HepG2 (cell line): ENCODE measurements around the gene FOXD2. TPM values are rescaled to one million over a fixed set of nuclear protein-coding genes. Genes with fewer than 3 reads are reported as not detected.

Experiments used
- AKNA ChIP-seq: sonication (generic); formaldehyde crosslinking; IDR thresholded peaks from 2 replicates; pipeline ENCODE4 v1.4.0; 2020; ENCODE audit warnings: missing genetic modification reagents, borderline replicate concordance
- ATM ChIP-seq: fragments of 450-650 bp; IDR thresholded peaks from 2 replicates; pipeline ENCODE4 v1.7.1; 2017; ENCODE audit warnings: mild to moderate bottlenecking, borderline replicate concordance
- CAMTA2 ChIP-seq: sonication (generic); formaldehyde crosslinking; IDR thresholded peaks from 2 replicates; pipeline ENCODE4 v1.4.0; 2020; ENCODE audit warnings: mild to moderate bottlenecking, missing genetic modification reagents, borderline replicate concordance
- CREB3 ChIP-seq: sonication (generic); formaldehyde crosslinking; IDR thresholded peaks from 2 replicates; pipeline ENCODE4 v1.5.0; 2020; ENCODE audit warnings: missing genetic modification reagents
- CREM ChIP-seq, 2 experiments: sonication (generic) in 1 of 2; formaldehyde crosslinking in 1 of 2; IDR thresholded peaks; 2 replicates each; pipeline versions ENCODE4 v1.4.0 to v1.6.1; 2016 to 2020; ENCODE audit warnings: antibody characterized with exemption in 1 of 2, mild to moderate bottlenecking in 1 of 2, missing genetic modification reagents in 1 of 2
- KMT2A ChIP-seq: sonication (generic); formaldehyde crosslinking; IDR thresholded peaks from 2 replicates; pipeline ENCODE4 v1.4.0; 2020; ENCODE audit warnings: missing genetic modification reagents
- REL ChIP-seq: sonication (generic); formaldehyde crosslinking; conservative IDR thresholded peaks from 2 replicates; pipeline ENCODE4 v1.8.0; 2022; ENCODE audit warnings: mild to moderate bottlenecking, missing genetic modification reagents, moderate library complexity
- SNAPC2 ChIP-seq: sonication (generic); formaldehyde crosslinking; IDR thresholded peaks from 2 replicates; pipeline ENCODE4 v1.8.1; 2022; ENCODE audit warnings: mild to moderate bottlenecking, missing genetic modification reagents
- TERF1 ChIP-seq: sonication (generic); formaldehyde crosslinking; IDR thresholded peaks from 2 replicates; pipeline ENCODE4 v1.8.0; 2022; ENCODE audit warnings: mild to moderate bottlenecking, missing genetic modification reagents, moderate library complexity
- TOPORS ChIP-seq: sonication (generic); formaldehyde crosslinking; IDR thresholded peaks from 2 replicates; pipeline ENCODE4 v1.8.0; 2023; ENCODE audit warnings: mild to moderate bottlenecking, missing genetic modification reagents
- ZBTB8A ChIP-seq: sonication (generic); formaldehyde crosslinking; IDR thresholded peaks from 2 replicates; pipeline ENCODE4 v1.4.0; 2020; ENCODE audit warnings: mild to moderate bottlenecking, low read depth, missing genetic modification reagents, borderline replicate concordance
- ZC3H13 ChIP-seq: sonication (generic); formaldehyde crosslinking; IDR thresholded peaks from 2 replicates; pipeline ENCODE4 v1.8.1; 2023; ENCODE audit warnings: mild to moderate bottlenecking, missing genetic modification reagents, moderate library complexity
- ZMYM2 ChIP-seq: sonication (generic); formaldehyde crosslinking; IDR thresholded peaks from 2 replicates; pipeline ENCODE4 v1.8.0; 2022; ENCODE audit warnings: mild to moderate bottlenecking, missing genetic modification reagents
- ZNF3 ChIP-seq: IDR thresholded peaks from 2 replicates; pipeline ENCODE4 v1.7.0; 2017; ENCODE audit warnings: inconsistent platforms
- ZNF484 ChIP-seq: sonication (generic); formaldehyde crosslinking; IDR thresholded peaks from 2 replicates; pipeline ENCODE4 v1.5.1; 2020; ENCODE audit warnings: mild to moderate bottlenecking, low read depth, missing genetic modification reagents, borderline replicate concordance
- ZNF773 ChIP-seq: sonication (generic); formaldehyde crosslinking; IDR thresholded peaks from 2 replicates; pipeline ENCODE4 v1.4.0; 2020; ENCODE audit warnings: missing genetic modification reagents, borderline replicate concordance
- ZXDC ChIP-seq: sonication (generic); formaldehyde crosslinking; IDR thresholded peaks from 2 replicates; pipeline ENCODE4 v1.5.0; 2020; ENCODE audit warnings: mild to moderate bottlenecking, missing genetic modification reagents
- polyA plus RNA-seq, 8 experiments: library from polyadenylated mRNA; depleted of rRNA in 3 of 8; stranded (reverse) in 7 of 8; unstranded in 1 of 8; fragments of >200 nt; fragmentation: Illumina TruSeq in 4 of 8; extraction: Trizol in 4 of 8; gene quantifications; 2 replicates each; pipeline versions ENCODE4 v1.2.1 to v1.2.3, GENCODE V29; 2011 to 2016; ENCODE audit warnings: low read depth in 4 of 8, missing spikeins in 1 of 8, mixed read lengths in 1 of 8; ENCODE audit not compliant: insufficient read depth in 1 of 8
- total RNA-seq, 5 experiments: library from RNA; depleted of rRNA; stranded (reverse); fragments of >200 nt; fragmentation: Illumina TruSeq; extraction: Trizol; gene quantifications; 2 replicates each; pipeline ENCODE4 v1.2.3, GENCODE V29; 2016; ENCODE audit warnings: low read depth in 1 of 5

FOXD2 gene
- total and polyA plus RNA-seq, 2 of the 13 experiments (the other 11 are each of a cell fraction or from before 2014, with no cell fraction given) = 0.01 to 0.09 TPM

GRCh38 chr1:47436304-47436978 lies 1.4 kb upstream of the FOXD2 start (continued):
- TF ChIP-seq ZC3H13 (CRISPR knock-in tag) (peak; percentile 69; the same call in 1 of the 2 replicates), ZXDC (no peak), KMT2A (CRISPR knock-in tag) (no peak), TERF1 (CRISPR knock-in tag) (no peak), SNAPC2 (CRISPR knock-in tag) (peak; percentile 85; the same call in 1 of the 2 replicates), ZNF773 (CRISPR knock-in tag) (no peak), CREM (IDR thresholded peaks at IDR 0.05) (no peak), CREM (CRISPR knock-in tag; IDR thresholded peaks at IDR 0.05) (no peak), TOPORS (CRISPR knock-in tag) (peak; percentile 42; the same call in 1 of the 2 replicates), REL (0 out of 2 replicates have a peak, but pooled peaks have one; percentile 42), CREB3 (CRISPR knock-in tag) (no peak), ZNF484 (CRISPR knock-in tag) (no peak), ZMYM2 (peak; percentile 82), ZNF3 (no peak), CAMTA2 (CRISPR knock-in tag) (no peak), ZBTB8A (CRISPR knock-in tag) (no peak), AKNA (CRISPR knock-in tag) (no peak), ATM (no peak)
